Esophagus mucosa (tissue), 1 donor: ENCODE data around the gene ATP6V0A4. TPM values are rescaled to one million over a fixed set of nuclear protein-coding genes. Genes with fewer than 3 reads are reported as not detected.
"Not testable (repeated sequence)": the region's sequence is repeated elsewhere in the genome, so short reads cannot be mapped to it uniquely, and the experiment has no call there.

Experiments
- ATAC-seq: fragments of 200-7000 bp; cut with Tn5 transposase; one replicate; pipeline ENCODE4 v1.9.1; 2020
- total RNA-seq: library from RNA; stranded (reverse); gene quantifications from one replicate; pipeline ENCODE4 v1.2.4, GENCODE V29; 2023
- donor health status: DM: yes; HTN: yes; CAD: no.

Gene ATP6V0A4
- total RNA-seq, 1 donor from 2014 or later: 1.6 TPM

DNA sequence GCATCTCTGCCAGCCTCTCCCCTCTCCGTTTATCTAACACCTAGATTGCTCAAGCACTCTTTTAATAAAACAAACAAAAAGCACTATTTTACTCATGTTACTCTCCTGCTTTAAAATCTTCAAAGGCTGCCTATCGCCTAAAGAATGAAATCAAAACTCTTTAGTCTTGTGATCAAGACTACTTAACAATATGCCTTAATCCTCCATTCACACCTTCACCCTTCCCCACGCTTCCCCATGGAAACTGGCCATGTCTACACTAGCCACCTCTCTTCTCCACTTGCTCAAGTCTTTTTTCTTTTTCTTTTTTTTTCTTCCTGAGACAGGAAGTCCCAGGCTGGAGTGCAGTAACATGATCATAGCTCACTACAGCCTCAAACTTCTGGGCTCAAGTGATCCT lies 48.0 kb downstream of the ATP6V0A4 start:
- no peak for ATAC-seq

DNA sequence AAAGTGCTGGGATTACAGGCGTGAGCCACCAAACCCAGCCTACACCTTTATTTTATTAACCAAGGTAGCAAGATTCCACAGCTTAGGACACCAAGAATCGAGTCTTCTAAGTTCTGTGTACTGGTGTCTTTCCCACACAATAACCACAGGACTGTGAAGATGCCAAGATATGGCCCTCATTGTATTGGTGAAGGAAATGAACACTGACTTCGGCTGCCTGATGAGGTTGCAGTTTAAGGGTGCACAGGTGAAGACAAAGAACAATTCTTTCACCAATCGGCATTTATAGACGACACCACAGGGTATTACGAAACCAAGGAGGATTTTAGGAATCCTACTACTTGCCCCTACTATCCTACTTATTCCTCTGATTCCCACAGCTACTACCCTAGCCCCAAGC lies 49.3 kb downstream of the ATP6V0A4 start:
- no peak for ATAC-seq

- ATAC-seq: no peak
These were observed 51.9 kb downstream of the ATP6V0A4 start for GRCh38 chr7:138746073-138746472.

- ATAC-seq: no peak
These were observed 52.8 kb downstream of the ATP6V0A4 start for GRCh38 chr7:138745189-138745588.

GRCh38 chr7:138741453-138741735 lies 56.6 kb downstream of the ATP6V0A4 start:
- no peak for ATAC-seq

GRCh38 chr7:138739859-138740258 lies 58.1 kb downstream of the ATP6V0A4 start:
- ATAC-seq: no peak

DNA sequence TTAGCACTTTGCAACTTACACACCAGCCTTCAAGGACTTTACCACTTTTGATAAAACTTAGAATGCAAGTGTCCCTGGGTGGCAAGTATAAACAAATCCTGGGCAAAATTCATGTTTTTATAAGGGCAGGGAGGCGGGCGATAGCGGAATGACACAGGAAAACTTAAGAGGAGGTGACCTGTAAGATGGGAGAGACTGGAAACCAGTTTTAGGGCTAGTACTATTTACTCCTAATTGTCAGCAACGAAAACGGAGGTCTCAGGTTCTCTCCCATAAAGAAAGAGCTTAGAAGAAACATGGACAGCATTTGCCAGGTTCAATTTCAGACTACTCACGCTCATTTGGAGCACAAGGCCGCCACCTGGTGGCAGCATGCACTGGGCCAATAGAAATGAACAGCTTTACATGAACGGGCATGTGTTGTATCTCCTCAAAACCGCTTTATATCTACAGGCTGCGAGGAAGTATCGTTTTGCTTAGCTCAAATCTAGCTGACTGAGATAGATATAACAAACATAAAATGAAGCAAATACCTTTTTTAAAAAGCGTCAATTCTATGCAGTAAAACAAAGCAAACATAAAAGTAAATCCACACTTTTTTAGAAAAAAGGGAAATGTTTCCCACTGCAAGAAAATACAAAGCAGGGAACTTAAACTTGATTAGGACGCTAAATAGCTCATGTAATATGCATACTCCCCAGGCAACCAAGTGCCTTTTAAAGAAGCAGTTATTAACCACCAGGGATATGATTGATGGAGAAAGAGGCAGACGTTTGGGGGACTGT lies 59.3 kb downstream of the ATP6V0A4 start:
- peak; percentile 87 for ATAC-seq

DNA sequence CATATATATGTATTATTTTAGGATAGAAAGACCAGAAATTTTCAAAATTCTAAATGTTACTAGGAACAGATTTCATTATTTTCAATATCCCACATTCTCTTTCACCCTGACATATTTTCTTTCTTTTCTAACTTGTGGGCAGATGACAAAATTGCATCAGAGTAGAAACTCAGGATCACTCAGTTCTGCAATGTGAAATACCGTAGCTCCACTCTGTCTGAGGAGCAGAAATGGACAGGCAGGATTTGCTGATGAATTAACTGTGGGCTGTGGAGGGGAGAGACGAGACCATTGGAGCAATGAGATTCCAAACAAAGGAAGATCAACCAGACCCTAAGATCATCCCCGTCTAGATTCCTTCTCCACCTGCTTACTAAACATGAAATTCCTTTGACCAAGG lies 59.9 kb downstream of the ATP6V0A4 start:
- ATAC-seq: no peak

DNA sequence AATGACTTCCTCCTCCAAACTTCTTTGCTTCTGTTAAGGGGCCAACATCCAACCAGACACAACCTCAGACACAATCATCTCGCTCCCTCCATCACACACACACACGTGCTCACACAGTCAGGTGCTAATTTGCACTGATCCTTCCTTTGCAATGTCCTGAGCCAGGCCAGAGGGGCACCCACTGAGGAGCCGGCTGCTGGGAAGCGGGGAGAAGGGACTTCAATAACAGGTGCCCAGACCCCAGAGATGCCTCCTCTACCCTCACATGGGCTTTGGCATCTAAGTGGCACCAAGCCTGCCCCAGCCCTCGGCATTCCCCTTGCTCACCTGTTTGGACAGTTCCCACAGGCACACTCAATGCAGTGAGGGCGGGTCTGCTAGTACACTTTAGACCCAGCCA lies 62.6 kb downstream of the ATP6V0A4 start:
- no peak for ATAC-seq

- ATAC-seq: not testable (repeated sequence)
These were observed 66.3 kb downstream of the ATP6V0A4 start for GRCh38 chr7:138731733-138732132.

GRCh38 chr7:138729444-138729843 lies 68.6 kb downstream of the ATP6V0A4 start:
- no peak for ATAC-seq

- ATAC-seq: peak; percentile 96
These were observed 70.5 kb downstream of the ATP6V0A4 start for GRCh38 chr7:138727336-138728099.

- ATAC-seq: no peak
These were observed 71.7 kb downstream of the ATP6V0A4 start for GRCh38 chr7:138726288-138726687.

GRCh38 chr7:138720286-138720685 lies 77.7 kb downstream of the ATP6V0A4 start:
- peak; percentile 60 for ATAC-seq

DNA sequence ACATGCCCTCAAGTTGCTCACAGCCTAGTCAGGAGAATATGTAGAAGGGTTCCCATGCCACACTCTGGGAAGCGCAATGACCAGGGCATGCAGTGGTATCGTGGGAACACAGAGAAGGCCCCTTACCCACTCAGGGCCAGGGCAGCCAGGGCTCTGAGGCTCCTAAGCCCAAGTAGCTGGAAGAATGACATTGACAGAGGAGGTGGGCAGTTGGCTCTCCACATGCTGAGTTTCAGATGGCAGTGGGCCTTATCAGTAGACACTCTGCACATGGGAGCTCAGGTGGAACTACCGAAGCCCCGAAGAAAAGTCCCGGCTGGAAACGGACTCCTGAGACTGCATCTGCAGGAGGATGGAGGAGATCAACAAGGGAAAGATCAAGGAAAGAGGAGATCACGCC lies 81.1 kb downstream of the ATP6V0A4 start:
- no peak for ATAC-seq

DNA sequence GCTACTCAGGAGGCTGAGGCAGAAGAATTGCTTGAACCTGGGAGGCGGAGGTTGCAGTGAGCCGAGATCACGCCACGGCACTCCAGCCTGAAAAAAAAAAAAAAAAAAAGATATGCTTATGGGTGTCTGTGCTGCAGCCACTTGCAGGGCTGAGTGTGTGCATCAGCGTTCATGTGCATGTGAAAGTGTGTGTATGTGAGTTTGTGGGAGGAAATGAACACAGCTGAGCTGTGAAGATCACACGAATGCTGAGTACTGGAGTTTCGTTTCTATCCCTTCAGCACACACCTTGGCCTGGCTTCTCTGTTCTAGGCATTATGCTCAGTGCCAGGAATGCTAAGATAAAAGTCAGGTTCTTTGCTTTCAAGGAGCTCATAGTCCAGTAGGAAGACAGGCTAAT lies 84.8 kb downstream of the ATP6V0A4 start:
- ATAC-seq: no peak

GRCh38 chr7:138712652-138713051 lies 85.3 kb downstream of the ATP6V0A4 start:
- no peak for ATAC-seq

DNA sequence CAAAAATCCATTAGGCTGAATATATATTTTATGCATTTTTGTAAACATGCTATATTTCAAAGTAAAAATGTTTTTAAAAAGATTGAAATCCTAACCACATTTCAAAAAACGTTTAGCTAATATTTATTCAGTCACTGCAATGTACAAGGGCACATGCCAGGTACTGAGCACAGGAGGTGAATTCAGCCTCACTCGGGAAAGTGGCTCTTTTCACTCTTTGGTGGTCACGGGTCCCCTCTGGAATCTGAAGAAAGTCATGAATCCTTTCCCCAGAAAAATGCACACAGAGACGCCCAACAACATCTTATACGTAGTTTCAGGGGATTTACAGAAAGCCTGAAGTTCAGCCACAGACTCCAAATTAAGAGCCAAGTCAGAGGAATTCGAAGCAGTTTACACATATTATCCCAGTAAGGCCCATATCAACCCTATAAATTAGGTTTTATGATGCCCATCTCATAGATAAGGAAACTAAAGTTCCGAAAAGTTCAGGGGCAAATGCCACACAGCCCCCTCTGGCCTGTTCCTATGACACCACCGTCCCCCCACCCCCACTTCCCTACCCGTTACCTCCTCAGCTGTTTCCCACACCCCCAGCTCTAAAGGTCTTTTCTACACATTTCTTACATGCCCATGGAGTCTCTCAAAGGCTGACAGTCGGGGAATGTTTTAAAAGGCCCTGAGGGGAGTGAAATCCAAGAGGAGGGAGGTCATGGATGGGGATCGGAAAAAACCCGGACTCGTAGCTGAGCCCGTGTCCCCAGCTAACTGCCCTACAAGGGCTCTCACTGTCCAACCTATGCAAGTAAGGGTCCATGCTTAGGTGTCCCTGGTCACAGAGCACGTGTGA lies 87.2 kb downstream of the ATP6V0A4 start:
- no peak for ATAC-seq

DNA sequence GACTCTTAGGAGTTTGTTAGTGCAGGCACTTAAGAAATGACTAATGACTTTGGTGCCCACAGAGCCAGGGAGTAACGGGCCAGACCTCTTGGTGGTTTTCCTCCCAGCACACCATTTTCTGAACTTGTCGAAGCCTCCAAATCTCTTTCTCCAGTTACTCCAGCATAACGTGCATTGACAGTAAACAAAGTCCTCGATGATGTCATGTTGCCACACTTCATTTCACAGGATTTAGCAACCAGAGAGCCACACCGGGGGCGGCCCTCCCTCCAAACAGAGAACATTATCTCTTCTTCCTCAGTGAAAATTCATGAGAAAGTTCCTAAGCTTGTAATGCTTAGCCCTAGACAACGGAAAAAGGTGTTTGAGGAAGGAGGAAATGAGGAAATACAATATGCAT lies 92.8 kb downstream of the ATP6V0A4 start:
- no peak for ATAC-seq

DNA sequence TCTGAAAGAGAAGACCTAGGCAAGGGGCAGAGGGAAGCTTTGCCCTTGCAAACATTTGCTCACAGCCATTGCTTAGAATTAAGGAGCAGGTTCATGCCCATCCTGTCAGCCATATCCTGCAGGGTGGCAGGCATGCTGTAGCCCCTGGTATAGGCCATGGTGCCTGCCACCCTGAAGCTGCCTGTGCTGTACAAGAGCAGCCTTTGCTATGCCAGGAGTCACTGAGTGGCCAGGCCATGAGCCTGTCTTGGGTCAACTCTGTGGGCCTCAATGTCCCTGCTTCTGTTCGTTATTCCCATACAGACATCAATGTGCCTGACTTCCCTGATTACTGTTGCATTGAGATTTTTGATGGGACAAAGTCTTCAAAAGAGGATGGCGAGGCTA lies 96.5 kb downstream of the ATP6V0A4 start:
- ATAC-seq: no peak

- no peak for ATAC-seq
These were observed 97.0 kb downstream of the ATP6V0A4 start, which contains the start of gene SVOPL for GRCh38 chr7:138700857-138701536. SVOPL (minus strand) TSS chr7:138701362; CDS start chr7:138679045, 22,317 bp downstream.

- ATAC-seq: no peak
These were observed 98.3 kb downstream of the ATP6V0A4 start for GRCh38 chr7:138699661-138700060.

DNA sequence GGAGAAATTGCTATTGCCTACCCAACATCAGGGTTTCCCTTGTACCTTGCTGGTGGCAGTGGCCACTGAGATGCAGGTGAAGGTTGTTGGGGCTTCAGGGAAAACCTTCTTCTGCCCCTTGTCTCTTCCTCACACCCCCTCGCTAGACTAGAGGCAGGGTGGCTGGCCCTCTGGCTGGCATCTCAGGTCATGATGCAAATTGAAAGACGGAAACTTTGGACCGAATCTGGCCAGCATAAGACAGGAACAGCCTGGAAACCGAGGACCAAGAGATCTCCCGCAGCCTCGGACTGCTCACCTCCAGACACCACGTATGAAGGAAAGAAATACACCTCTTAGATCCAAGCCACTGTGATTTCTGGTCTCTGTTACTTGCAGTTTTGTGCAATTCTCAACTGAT lies 99.7 kb downstream of the ATP6V0A4 start:
- ATAC-seq: no peak
